HG03354 (cell line): Measurements from ENCODE around the gene TAAR6.
A peak's percentile ranks its signal among the peaks of the same experiment; 100 is the strongest.
"Not testable (repeated sequence)": the region's sequence is repeated elsewhere in the genome, so short reads cannot be mapped to it uniquely, and the experiment has no call there.

Experiments used
- ATAC-seq: cut with Tn5 transposase; IDR thresholded peaks from one replicate; pipeline ENCODE4 v1.9.1; 2021; ENCODE audit warnings: mild to moderate bottlenecking; ENCODE audit not compliant: unreplicated experiment, poor library complexity, severe bottlenecking

The TAAR6 gene

GRCh38 chr6:132584698-132585097 lies 14.6 kb downstream of the TAAR6 start:
- no peak for ATAC-seq

DNA sequence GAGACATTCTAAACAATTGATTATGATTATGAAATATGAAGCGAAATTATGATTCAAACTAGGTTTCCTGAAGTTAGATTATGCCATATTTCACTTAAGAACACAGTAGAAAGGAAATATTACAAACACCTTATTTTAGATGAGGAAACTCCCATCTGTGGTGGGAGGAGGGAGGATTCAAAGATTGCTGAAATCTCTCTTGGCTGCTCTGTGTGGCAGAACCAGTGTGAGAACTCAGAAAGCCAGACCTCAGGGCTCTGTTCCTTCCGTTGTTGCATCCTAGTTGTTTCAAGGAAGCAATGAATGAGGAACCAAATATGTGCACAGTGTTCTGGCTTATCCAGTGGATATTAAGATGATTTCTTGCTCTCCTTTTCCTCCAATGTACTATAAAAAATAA lies 17.3 kb downstream of the TAAR6 start:
- ATAC-seq, result no peak

DNA sequence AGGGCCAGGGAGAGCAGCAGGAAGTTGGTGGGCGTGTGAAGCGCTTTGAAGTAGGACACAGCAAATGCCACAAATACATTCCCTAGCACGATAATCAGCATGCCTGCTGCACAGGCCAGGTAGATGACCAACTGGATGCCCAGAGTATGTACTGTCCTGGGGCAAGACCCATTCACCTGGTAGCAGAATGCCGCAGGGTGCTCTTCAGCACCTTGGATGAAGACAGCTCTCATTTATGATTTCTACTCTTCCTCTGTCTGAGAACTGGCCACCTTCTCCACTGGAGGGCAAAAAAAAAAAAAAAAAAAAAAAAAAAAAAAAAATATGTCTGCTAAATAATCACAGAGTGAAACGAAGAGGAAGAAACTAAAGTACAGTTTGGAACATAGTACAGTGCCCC lies 19.3 kb downstream of the TAAR6 start, which contains the start of gene TAAR5:
TAAR5 (minus strand) TSS at position 288 of the 400 bp plus-strand sequence; CDS start at position 233, 55 bp downstream.
- no peak for ATAC-seq

GRCh38 chr6:132590362-132590761 lies 20.2 kb downstream of the TAAR6 start:
- no peak for ATAC-seq

GRCh38 chr6:132592855-132593254 lies 22.7 kb downstream of the TAAR6 start:
- ATAC-seq, result no peak

- ATAC-seq, result no peak
These were observed 26.1 kb downstream of the TAAR6 start for GRCh38 chr6:132596201-132596600.

- peak; percentile 87 for ATAC-seq
These were observed 28.4 kb downstream of the TAAR6 start for GRCh38 chr6:132598473-132598872.

DNA sequence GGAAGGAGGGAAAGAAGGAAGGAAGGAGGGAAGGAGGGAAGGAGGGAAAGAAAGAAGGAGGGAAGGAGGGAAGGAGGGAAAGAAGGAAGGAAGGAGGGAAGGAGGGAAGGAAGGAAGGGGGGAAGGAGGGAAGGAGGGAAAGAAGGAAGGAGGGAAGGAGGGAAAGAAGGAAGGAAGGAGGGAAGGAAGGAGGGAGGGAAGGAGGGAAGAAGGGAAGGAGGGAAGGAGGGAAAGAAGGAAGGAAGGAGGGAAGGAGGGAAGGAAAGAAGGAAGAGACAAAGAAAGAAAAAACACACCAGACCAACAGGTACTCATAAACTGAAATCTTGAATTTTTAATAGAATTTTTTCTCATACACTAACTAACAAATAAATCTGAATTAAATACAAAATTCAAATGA lies 30.8 kb downstream of the TAAR6 start:
- not testable (repeated sequence) for ATAC-seq

- ATAC-seq, result no peak
These were observed 34.6 kb downstream of the TAAR6 start for GRCh38 chr6:132604635-132605152.

DNA sequence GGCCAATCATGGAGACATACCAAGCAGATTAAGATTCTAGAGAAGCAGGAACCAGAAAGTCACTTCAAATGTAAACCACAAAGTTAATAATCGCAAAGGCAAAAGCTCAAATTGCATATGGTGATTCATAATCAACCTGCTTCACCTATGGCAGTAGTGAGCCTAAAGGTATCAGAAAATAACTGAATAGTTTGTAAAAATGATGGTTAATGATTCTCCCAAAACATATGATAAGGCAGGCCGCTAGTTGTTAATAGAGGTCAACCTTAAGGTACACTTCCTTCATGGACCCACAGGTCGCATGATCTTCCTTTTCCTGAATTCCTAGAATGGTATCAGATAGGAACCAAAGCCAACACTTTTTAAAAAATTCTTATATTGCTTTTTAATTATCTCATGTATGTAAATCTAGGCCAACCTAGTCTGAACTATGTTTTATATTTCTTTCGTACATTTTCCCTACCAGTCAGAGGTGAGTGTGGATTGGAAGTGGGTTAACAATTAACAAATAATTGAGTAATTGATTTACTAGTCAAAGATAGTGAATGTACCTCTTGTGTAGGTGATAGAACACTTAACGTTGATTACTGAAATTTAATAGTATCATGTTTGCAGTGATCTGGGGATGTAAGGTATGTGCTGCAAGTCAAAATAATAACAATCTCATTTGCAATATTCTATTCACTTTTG lies 37.6 kb downstream of the TAAR6 start:
- ATAC-seq, result peak; percentile 95

GRCh38 chr6:132611616-132612015 lies 41.5 kb downstream of the TAAR6 start:
- ATAC-seq, result no peak

GRCh38 chr6:132612449-132613108 lies 42.5 kb downstream of the TAAR6 start:
- no peak for ATAC-seq

- peak; percentile 59 for ATAC-seq
These were observed 44.4 kb downstream of the TAAR6 start for GRCh38 chr6:132614554-132614953.

DNA sequence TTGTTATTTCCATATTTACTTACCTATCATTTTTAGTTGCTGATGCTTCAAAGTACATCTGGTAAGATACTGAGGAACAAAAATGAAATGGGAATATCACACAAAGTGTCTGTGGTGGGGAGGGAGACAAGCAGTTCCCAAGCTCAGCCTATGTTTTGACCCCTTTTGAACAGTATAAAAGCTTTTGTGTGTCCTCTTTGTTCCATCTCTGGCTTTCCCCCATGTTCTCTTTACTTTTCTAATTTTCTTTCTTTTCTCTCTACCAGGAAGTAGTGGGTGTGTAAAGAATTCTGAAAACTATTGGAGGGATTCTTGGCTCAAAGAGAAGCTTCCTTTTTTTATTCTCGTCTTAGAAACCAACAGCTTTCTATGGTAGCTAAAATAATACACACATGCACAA lies 46.6 kb downstream of the TAAR6 start:
- no peak for ATAC-seq
